WI38 (cell line): ENCODE results near the gene PAX5.
A peak's percentile ranks its signal among the peaks of the same experiment; 100 is the strongest.

Source experiments
- H3K4me3 ChIP-seq: 2 replicates; pipeline ENCODE4 v1.5.1; 2011; ENCODE audit warnings: low read depth, mild to moderate bottlenecking, control low read depth, low read length
- CTCF ChIP-seq: IDR thresholded peaks from 2 replicates; pipeline ENCODE4 v1.5.1; 2012; ENCODE audit warnings: low read depth, mild to moderate bottlenecking, control low read depth, low read length

PAX5 gene

GRCh38 chr9:36867672-36868471 lies 166.2 kb downstream of the PAX5 start:
- no peak overlapping the region for H3K4me3 ChIP-seq

GRCh38 chr9:36867241-36867640 lies 166.8 kb downstream of the PAX5 start:
- TF ChIP-seq CTCF, result no peak
- H3K4me3 ChIP-seq, result no peak overlapping the region

More at GRCh38 chr9:36867672-36868471, 166.2 kb downstream of the PAX5 start:
- TF ChIP-seq CTCF, result no peak

- no peak overlapping the region for H3K4me3 ChIP-seq
- TF ChIP-seq CTCF, result no peak
Measured at GRCh38 chr9:36866840-36867239, 167.2 kb downstream of the PAX5 start.

- no peak for TF ChIP-seq CTCF
- H3K4me3 ChIP-seq, result no peak overlapping the region
Measured at GRCh38 chr9:36865731-36866635, 168.1 kb downstream of the PAX5 start.

GRCh38 chr9:36864491-36865410 lies 169.3 kb downstream of the PAX5 start:
- H3K4me3 ChIP-seq, result no peak overlapping the region
- no peak for TF ChIP-seq CTCF

GRCh38 chr9:36862206-36863145 lies 171.6 kb downstream of the PAX5 start:
- TF ChIP-seq CTCF, result peak; percentile 69
- H3K4me3 ChIP-seq, result no peak overlapping the region
